GM12878 (cell line): ENCODE measurements around the gene VIPR2. TPM values are rescaled to one million over a fixed set of nuclear protein-coding genes. Genes with fewer than 3 reads are reported as not detected.

ENCODE experiments used
- ATAC-seq: fragments of 200-7000 bp; cut with Tn5 transposase; 3 replicates; pipeline ENCODE4 v1.9.1; 2020; ENCODE audit warnings: mild to moderate bottlenecking, moderate library complexity
- BruUV-seq: library from RNA; stranded (reverse); fragments of 400-500 nt; replicated peaks from 2 replicates; lab custom pipeline; 2021; lab: Mats Ljungman, UMichigan
- CTCF ChIA-PET: fragments of 300-600 bp; sonication (Branson Sonifier 250); formaldehyde crosslinking; extraction: SDS; loops from one replicate; lab custom pipeline; 2021; ENCODE audit warnings: inconsistent platforms; lab: Yijun Ruan, JAX
- POLR2A ChIA-PET: fragments of 350-600 bp; formaldehyde crosslinking; extraction: SDS; loops from one replicate; lab custom pipeline; 2021; ENCODE audit warnings: inconsistent platforms; lab: Charles Lee
- RAD21 ChIA-PET: fragments of 300-600 bp; sonication (Branson Sonifier 250); formaldehyde crosslinking; loops from one replicate; lab custom pipeline; 2023; ENCODE audit warnings: antibody characterized with exemption; ENCODE audit not compliant: unreplicated experiment; lab: Charles Lee
- SMC1A ChIA-PET: fragments of 300-600 bp; sonication (Branson Sonifier 250); formaldehyde crosslinking; loops from one replicate; lab custom pipeline; 2023; ENCODE audit not compliant: unreplicated experiment, uncharacterized antibody; lab: Charles Lee
- DNase-seq: peaks from one replicate; pipeline ENCODE4 v3.0.0-alpha.2; 2011; ENCODE audit warnings: low read depth, low spot score
- FAIRE-seq: peaks from 3 replicates; lab custom pipeline; 2011; peaks lifted over from hg19 to GRCh38; lab: Jason Lieb, UNC
- H2AFZ ChIP-seq: 2 replicates; pipeline ENCODE4 v1.6.0; 2011; ENCODE audit warnings: low read depth, low read length, control low read depth; ENCODE audit not compliant: control insufficient read depth
- H3K27ac ChIP-seq: 2 replicates; pipeline ENCODE4 v1.5.1; 2011; ENCODE audit warnings: control low read depth; ENCODE audit not compliant: control insufficient read depth, insufficient read depth
- H3K27me3 ChIP-seq, 2 experiments: replicated peaks in 1 of 2; 2 replicates each; pipeline versions ENCODE4 v1.6.0 to v1.6.1; 2011; ENCODE audit warnings: low read length in 1 of 2; ENCODE audit not compliant: control insufficient read depth in 2 of 2, insufficient read depth in 2 of 2
- H3K36me3 ChIP-seq, 2 experiments: 2 replicates each; pipeline ENCODE4 v1.5.1; 2011; ENCODE audit warnings: low read length in 1 of 2; ENCODE audit not compliant: control insufficient read depth in 2 of 2, insufficient read depth in 2 of 2
- H3K4me1 ChIP-seq: 2 replicates; pipeline ENCODE4 v1.6.1; 2011; ENCODE audit warnings: mild to moderate bottlenecking, low read length, moderate library complexity, mixed read lengths; ENCODE audit not compliant: control insufficient read depth, insufficient read depth
- H3K4me2 ChIP-seq: 2 replicates; pipeline ENCODE4 v1.6.0; 2011; ENCODE audit warnings: control low read depth; ENCODE audit not compliant: control insufficient read depth, insufficient read depth
- H3K4me3 ChIP-seq: fragments of 200-600 bp; sonication (generic); 2 replicates; pipeline ENCODE4 v1.5.1; 2016
- H3K79me2 ChIP-seq: 2 replicates; pipeline ENCODE4 v1.6.0; 2011; ENCODE audit warnings: low read length; ENCODE audit not compliant: control insufficient read depth, insufficient read depth
- H3K9ac ChIP-seq: 2 replicates; pipeline ENCODE4 v1.8.0; 2011; ENCODE audit warnings: low read length, control low read depth, mixed read lengths; ENCODE audit not compliant: control insufficient read depth, insufficient read depth
- H3K9me3 ChIP-seq: replicated peaks from 3 replicates; pipeline ENCODE4 v1.5.1; 2011; ENCODE audit warnings: mild to moderate bottlenecking, low read length; ENCODE audit not compliant: control insufficient read depth, insufficient read depth
- H4K20me1 ChIP-seq: 2 replicates; pipeline ENCODE4 v1.6.0; 2011; ENCODE audit not compliant: control insufficient read depth, insufficient read depth
- HCFC1 ChIP-seq: fragments of 150-350 bp; IDR thresholded peaks from 2 replicates; pipeline ENCODE4 v1.6.1; 2014; ENCODE audit warnings: low read length
- SREBF1 ChIP-seq: IDR thresholded peaks from 2 replicates; pipeline ENCODE4 v1.6.1; 2012; ENCODE audit warnings: mild to moderate bottlenecking, low read length
- WGBS: methylation state at CpG from one replicate; pipeline ENCODE4 v1.1.6; 2016; ENCODE audit warnings: low lambda C conversion rate; ENCODE audit not compliant: insufficient replicate concordance, insufficient coverage; ENCODE audit errors: missing lambda C conversion rate; 5-methylcytosine and 5-hydroxymethylcytosine counted together
- in situ Hi-C: fragments of 300-500 bp; cut with MboI; formaldehyde crosslinking; loops from 9 replicates; pipeline ENCODE4 v1.14.3; 2018; ENCODE audit warnings: mixed read lengths
- intact Hi-C: fragments of 100-400 bp; cut with micrococcal nuclease; formaldehyde crosslinking; loops from one replicate; pipeline ENCODE4 v1.14.2; 2022; ENCODE audit not compliant: unreplicated experiment
- polyA plus RNA-seq, 11 experiments: library from polyadenylated mRNA; depleted of rRNA in 4 of 11; unstranded in 6 of 11; stranded (reverse) in 5 of 11; fragments of >200 nt; fragmentation: Nextera tagmentation in 4 of 11; fragmentation: Illumina TruSeq in 1 of 11; extraction: Ambion mirVana in 4 of 11; extraction: Trizol in 1 of 11; gene quantifications; 1 replicate in 1 of 11; 2 replicates in 10 of 11; pipeline versions ENCODE4 v1.2.1 to v1.2.3, GENCODE V29; 2011 to 2016; ENCODE audit warnings: inconsistent platforms in 2 of 11, missing spikeins in 2 of 11, low read depth in 1 of 11
- total RNA-seq, 4 experiments: library from RNA; depleted of rRNA in 3 of 4; stranded (reverse); fragments of >200 nt in 3 of 4; fragmentation: Illumina TruSeq in 1 of 4; extraction: Trizol in 1 of 4; gene quantifications; 2 replicates each; pipeline versions ENCODE4 v1.2.1 to v1.2.3, GENCODE V29; 2013 to 2021
- TF ChIP-seq, protein P1 (sequence below): fragments of 450-650 bp; IDR thresholded peaks from 2 replicates; pipeline ENCODE4 v1.6.1; 2017; ENCODE audit warnings: mild to moderate bottlenecking, moderate library complexity
- TF ChIP-seq, protein P2 (sequence below): IDR thresholded peaks from 2 replicates; pipeline ENCODE4 v1.6.1; 2012; ENCODE audit warnings: low read depth, low read length, improper control_type of control experiment
- TF ChIP-seq, protein P3 (sequence below): fragments of 450-650 bp; IDR thresholded peaks from 2 replicates; pipeline ENCODE4 v1.6.1; 2018; ENCODE audit warnings: mild to moderate bottlenecking, low read depth, moderate library complexity; ENCODE audit not compliant: partially characterized antibody

The VIPR2 gene
- total and polyA plus RNA-seq, 10 of the 15 experiments (the other 5 are each of a cell fraction or from before 2014, with no cell fraction given) = not detected

DNA sequence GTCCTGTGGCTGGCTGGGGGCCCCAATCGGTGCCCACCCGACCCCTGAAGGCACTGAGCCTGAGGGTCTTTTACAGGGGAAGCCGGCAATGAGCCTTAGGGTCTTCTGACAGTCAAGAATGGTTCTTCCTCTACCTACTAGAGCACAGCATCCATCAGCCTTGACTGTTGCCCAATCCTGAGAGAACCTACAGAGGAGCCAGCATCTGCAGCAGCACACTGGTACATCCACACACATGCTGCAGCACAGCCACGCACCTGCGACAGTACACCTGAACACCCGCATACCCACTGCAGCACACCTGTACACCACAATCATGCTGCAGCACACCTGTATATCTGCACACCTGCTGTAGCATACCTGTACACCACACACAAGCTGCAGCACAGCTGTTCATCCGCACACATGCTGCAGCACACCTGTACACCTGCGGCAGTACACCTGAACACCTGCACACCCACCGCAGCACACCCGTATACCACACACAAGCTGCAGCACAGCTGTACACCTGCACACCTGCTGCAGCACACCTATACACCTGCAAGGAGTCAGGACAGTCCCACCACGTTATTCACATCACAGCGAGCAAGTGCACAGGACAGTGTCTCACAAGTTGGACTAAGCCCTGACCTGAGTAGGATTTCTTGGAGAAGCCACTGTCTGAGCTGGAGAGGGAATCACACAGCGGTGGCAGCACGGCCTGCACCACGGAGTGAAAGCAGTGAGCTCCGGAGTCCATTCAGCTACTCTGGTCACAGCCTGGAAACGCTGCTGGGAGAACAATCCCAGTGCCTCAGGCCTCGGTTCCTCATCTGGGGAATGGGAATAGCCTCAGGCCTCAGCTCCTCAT, 56.4 kb downstream of the VIPR2 start:
- no peak overlapping the region for H3K27ac ChIP-seq
- no peak overlapping the region for H3K4me2 ChIP-seq
- no peaks in the 10 kb centered on the region for H4K20me1 ChIP-seq
- H3K9me3 ChIP-seq = no peaks in the 10 kb centered on the region; the same call in 2 of the 3 replicates
- CTCF ChIA-PET = no interaction called here
- SMC1A ChIA-PET = no interaction called here
- no peak for DNase-seq
- no peaks in the 10 kb centered on the region for H3K79me2 ChIP-seq
- no peaks in the 10 kb centered on the region for H3K4me1 ChIP-seq
- no peaks in the 10 kb centered on the region for H3K36me3 ChIP-seq
- no peak overlapping the region for H2AFZ ChIP-seq
- intact Hi-C loops (no loop called here), in situ Hi-C loops (no loop called here)
- no peak for TF ChIP-seq HCFC1
- TF ChIP-seq SREBF1 = no peak
- TF ChIP-seq, protein P1, sequence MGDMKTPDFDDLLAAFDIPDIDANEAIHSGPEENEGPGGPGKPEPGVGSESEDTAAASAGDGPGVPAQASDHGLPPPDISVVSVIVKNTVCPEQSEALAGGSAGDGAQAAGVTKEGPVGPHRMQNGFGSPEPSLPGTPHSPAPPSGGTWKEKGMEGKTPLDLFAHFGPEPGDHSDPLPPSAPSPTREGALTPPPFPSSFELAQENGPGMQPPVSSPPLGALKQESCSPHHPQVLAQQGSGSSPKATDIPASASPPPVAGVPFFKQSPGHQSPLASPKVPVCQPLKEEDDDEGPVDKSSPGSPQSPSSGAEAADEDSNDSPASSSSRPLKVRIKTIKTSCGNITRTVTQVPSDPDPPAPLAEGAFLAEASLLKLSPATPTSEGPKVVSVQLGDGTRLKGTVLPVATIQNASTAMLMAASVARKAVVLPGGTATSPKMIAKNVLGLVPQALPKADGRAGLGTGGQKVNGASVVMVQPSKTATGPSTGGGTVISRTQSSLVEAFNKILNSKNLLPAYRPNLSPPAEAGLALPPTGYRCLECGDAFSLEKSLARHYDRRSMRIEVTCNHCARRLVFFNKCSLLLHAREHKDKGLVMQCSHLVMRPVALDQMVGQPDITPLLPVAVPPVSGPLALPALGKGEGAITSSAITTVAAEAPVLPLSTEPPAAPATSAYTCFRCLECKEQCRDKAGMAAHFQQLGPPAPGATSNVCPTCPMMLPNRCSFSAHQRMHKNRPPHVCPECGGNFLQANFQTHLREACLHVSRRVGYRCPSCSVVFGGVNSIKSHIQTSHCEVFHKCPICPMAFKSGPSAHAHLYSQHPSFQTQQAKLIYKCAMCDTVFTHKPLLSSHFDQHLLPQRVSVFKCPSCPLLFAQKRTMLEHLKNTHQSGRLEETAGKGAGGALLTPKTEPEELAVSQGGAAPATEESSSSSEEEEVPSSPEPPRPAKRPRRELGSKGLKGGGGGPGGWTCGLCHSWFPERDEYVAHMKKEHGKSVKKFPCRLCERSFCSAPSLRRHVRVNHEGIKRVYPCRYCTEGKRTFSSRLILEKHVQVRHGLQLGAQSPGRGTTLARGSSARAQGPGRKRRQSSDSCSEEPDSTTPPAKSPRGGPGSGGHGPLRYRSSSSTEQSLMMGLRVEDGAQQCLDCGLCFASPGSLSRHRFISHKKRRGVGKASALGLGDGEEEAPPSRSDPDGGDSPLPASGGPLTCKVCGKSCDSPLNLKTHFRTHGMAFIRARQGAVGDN = no peak
- TF ChIP-seq, protein P2, sequence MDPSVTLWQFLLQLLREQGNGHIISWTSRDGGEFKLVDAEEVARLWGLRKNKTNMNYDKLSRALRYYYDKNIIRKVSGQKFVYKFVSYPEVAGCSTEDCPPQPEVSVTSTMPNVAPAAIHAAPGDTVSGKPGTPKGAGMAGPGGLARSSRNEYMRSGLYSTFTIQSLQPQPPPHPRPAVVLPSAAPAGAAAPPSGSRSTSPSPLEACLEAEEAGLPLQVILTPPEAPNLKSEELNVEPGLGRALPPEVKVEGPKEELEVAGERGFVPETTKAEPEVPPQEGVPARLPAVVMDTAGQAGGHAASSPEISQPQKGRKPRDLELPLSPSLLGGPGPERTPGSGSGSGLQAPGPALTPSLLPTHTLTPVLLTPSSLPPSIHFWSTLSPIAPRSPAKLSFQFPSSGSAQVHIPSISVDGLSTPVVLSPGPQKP = no peak
- TF ChIP-seq, protein P3, sequence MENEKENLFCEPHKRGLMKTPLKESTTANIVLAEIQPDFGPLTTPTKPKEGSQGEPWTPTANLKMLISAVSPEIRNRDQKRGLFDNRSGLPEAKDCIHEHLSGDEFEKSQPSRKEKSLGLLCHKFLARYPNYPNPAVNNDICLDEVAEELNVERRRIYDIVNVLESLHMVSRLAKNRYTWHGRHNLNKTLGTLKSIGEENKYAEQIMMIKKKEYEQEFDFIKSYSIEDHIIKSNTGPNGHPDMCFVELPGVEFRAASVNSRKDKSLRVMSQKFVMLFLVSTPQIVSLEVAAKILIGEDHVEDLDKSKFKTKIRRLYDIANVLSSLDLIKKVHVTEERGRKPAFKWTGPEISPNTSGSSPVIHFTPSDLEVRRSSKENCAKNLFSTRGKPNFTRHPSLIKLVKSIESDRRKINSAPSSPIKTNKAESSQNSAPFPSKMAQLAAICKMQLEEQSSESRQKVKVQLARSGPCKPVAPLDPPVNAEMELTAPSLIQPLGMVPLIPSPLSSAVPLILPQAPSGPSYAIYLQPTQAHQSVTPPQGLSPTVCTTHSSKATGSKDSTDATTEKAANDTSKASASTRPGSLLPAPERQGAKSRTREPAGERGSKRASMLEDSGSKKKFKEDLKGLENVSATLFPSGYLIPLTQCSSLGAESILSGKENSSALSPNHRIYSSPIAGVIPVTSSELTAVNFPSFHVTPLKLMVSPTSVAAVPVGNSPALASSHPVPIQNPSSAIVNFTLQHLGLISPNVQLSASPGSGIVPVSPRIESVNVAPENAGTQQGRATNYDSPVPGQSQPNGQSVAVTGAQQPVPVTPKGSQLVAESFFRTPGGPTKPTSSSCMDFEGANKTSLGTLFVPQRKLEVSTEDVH = no peak
- no peak for FAIRE-seq
- RAD21 ChIA-PET = no interaction called here
- 51% methylated on average over 18 of the region's 18 CpGs for WGBS
- H3K9ac ChIP-seq = no peak overlapping the region
- POLR2A ChIA-PET = no interaction called here
- BruUV-seq = no TSS peak
- H3K27me3 ChIP-seq = no peaks in the 10 kb centered on the region
- no peak for ATAC-seq
- H3K4me3 ChIP-seq = no peak overlapping the region
